HG03342 (cell line): ENCODE measurements around the gene HAPSTR1.

ENCODE experiments used
- ATAC-seq: cut with Tn5 transposase; IDR thresholded peaks from one replicate; pipeline ENCODE4 v1.9.1; 2021; ENCODE audit warnings: mild to moderate bottlenecking, moderate library complexity; ENCODE audit not compliant: unreplicated experiment

HAPSTR1 gene

GRCh38 chr16:9095656-9096397 is 4.4 kb downstream of the HAPSTR1 start:
- ATAC-seq: no peak

- ATAC-seq: no peak
Measured at GRCh38 chr16:9096416-9096952, 5.0 kb downstream of the HAPSTR1 start.

GRCh38 chr16:9097266-9098219 is 6.1 kb downstream of the HAPSTR1 start:
- no peak for ATAC-seq

GRCh38 chr16:9098377-9099090 is 7.1 kb downstream of the HAPSTR1 start:
- no peak for ATAC-seq

- peak; percentile 54 for ATAC-seq
Measured at GRCh38 chr16:9099131-9099625, 7.7 kb downstream of the HAPSTR1 start.

GRCh38 chr16:9102379-9102778 is 10.9 kb downstream of the HAPSTR1 start:
- no peak for ATAC-seq

GRCh38 chr16:9102943-9103342 is 11.5 kb downstream of the HAPSTR1 start:
- no peak for ATAC-seq

GRCh38 chr16:9103546-9103945 is 12.1 kb downstream of the HAPSTR1 start:
- ATAC-seq: no peak

GRCh38 chr16:9105189-9105588 is 13.7 kb downstream of the HAPSTR1 start:
- ATAC-seq: no peak

GRCh38 chr16:9107025-9107970 is 15.9 kb downstream of the HAPSTR1 start:
- ATAC-seq: no peak

GRCh38 chr16:9109255-9109654 is 17.8 kb downstream of the HAPSTR1 start:
- ATAC-seq: no peak

GRCh38 chr16:9112166-9112843 is 20.9 kb downstream of the HAPSTR1 start:
- no peak for ATAC-seq

GRCh38 chr16:9112844-9113186 is 21.4 kb downstream of the HAPSTR1 start:
- no peak for ATAC-seq

- no peak for ATAC-seq
Measured at GRCh38 chr16:9113707-9114106, 22.3 kb downstream of the HAPSTR1 start.

GRCh38 chr16:9114112-9114511 is 22.7 kb downstream of the HAPSTR1 start:
- ATAC-seq: no peak

GRCh38 chr16:9114842-9115241 is 23.4 kb downstream of the HAPSTR1 start:
- no peak for ATAC-seq

GRCh38 chr16:9115277-9115676 is 23.8 kb downstream of the HAPSTR1 start:
- no peak for ATAC-seq

- ATAC-seq: no peak
Measured at GRCh38 chr16:9116141-9116540, 24.7 kb downstream of the HAPSTR1 start.

- no peak for ATAC-seq
Measured at GRCh38 chr16:9118170-9118569, 26.7 kb downstream of the HAPSTR1 start.
